Suppressor macrophage treated with lipopolysaccharide for 4 hours (primary cell): Measurements from ENCODE around the gene FXYD1.
A peak's percentile ranks its signal among the peaks of the same experiment; 100 is the strongest.
"Not testable (repeated sequence)": the region's sequence is repeated elsewhere in the genome, so short reads cannot be mapped to it uniquely, and the experiment has no call there.

Experiments
- DNase-seq: peaks from one replicate; pipeline ENCODE4 v3.0.0-alpha.2; 2020

Gene FXYD1

DNA sequence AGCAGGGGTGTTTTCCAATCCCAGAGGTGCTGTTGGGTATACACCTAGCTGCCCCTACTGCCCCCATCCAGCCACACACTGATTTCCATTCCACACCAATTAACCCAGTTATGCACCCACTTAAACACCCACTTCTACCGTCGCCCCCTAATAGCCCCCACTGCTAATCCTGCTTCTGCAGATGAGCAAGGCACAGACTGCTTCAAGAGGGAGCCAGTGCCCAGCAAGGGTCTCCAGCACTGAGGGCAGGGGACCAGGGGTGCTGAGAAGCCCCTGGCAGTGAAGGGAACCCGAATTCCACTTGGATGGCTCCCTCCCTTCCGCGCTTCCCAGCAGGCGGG is 5.6 kb downstream of the FXYD1 start:
- no peak for DNase-seq

DNA sequence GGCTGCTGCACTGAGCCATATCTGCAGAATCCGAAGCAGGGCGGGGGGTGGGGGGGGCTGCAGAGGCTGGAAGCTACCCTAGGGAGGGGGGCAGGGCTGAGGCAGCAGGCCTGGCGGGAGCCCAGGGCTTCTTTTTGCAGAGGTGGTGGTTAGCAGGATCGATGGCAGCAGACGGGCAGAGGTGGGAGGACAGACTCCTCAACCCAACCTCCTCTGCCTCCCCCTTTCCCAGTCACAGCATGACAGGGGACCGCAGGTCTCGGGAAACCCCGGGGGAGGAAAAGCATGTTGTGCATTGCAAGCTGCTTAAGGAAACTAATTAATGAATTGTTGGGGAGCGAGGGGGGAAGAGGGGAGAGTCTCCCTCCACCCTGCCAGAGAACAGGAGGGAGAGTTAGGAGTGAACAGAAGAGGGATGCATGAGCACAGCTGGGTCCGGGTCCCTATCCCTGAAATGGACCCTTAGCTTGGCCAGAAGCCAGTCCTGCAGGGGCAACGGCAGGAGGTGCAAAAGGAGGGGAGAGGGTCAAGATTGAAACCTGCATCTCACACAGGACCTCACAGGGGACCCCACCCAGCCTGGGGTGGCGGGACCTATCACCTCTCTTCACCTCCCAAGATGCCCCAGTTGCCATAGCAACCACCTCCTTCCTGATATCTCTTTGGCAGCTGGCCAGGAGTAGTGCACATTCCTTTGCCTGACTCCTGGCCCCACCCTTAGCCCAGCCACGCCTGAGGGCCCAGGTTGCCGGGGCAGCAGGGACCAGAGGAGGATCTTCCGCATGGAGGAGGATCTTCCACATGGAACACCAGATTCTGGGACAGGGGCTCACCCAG is 6.2 kb downstream of the FXYD1 start:
- no peak for DNase-seq

DNA sequence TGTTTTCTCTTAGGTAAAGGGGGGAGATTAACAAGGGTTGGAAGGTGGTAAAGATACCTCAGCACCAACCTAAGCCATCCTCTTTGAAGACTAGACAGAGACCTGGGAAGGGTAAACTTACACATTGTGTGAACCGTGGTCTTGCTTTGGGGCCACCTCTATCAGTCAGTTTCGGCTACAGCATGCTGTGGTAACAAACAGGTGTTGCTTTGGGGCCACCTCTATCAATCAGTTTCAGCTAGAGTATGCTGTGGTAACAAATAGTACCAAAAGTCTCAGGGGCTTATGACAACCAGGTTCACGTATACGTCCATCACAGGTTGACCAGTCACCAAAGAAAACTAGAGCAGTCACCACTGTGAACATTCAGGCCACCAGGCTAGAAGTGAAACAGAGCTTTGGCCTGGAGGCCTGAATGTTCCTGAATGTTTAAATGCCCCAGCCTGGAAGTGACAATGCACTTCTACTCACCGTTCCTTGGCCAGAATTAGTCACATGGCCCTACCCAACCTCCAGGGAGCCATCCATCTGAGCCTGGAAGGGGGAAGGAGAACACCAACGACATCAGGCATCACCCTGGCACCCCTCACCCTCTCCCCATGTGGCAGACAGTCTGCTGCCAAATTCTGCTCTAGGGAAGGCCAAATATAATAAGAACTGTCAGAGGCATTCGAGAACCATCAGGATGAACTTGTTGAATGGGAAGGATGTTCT is 8.3 kb downstream of the FXYD1 start:
- DNase-seq = no peak

DNA sequence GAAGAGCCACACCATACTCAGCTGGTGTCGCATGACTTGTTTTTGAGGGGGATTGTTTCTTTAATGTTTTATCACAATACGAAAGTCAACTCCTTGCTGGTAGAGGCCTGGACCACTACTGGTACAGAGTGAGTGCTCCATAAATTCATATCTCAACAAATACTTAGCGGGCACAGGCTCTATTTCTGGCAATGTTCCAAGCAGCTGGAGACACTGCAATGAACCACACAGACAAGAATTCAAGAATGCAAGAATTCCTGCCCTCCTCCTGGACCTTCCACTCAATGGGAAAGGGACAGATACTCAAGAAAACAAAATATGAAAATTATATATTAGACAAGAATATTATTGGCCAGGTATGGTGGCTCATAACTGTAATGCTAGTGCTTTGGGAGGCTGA is 10.8 kb downstream of the FXYD1 start:
- no peak for DNase-seq

DNA sequence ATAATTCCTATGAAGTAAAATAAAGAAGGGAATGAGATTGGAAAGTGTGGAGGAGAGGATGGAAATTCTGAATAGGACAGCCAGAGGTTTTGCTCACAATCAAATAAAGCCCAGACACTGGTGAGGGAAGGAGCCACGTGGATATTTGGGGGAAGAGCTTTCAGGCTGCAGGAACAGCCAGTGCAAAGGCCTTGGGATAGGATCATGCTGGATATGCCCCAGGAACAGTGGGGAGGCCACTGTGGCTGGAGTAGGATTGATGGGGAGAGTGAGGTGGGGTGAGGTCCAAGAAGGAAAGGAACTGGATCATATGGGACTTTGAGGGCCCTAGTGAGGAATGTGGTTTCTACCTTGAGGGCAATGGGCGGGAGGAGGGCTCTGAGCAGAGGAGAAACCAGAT is 11.8 kb downstream of the FXYD1 start:
- no peak for DNase-seq

DNA sequence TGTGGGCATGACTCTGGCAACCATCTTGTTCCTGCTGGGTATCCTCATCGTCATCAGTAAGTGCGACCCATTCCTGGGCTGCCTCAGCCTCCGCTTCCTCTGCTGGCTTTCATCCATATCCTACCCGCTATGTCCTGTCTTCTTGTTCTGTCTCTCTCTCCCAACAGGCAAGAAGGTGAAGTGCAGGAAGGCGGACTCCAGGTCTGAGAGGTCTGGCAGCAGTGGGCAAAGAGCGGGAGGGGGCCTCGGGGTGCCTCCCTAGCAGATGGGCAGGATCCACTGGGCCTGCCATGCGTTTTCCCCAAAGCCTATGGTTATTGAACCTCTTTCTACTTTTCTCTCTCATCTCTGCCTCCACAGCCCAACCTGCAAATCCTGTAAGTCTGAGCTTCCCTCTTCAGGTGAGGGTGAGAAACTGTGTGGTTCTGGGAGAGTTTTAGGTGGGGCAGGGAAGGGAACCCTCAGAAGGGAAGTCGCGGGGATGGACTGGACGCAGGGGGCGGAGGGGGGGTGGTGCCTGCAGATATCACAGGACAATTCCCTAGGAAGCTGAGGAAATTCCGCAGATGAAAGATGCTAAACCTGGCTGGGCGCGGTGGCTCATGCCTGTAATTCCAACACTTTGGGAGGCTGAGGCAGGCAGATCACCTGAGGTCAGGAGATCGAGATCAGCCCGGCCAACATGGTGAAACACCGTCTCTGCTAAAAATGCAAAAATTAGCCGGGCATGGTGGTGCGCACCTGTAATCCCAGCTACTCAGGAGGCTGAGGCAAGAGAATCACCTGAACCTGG is 12.8 kb downstream of the FXYD1 start:
- no peak for DNase-seq

DNA sequence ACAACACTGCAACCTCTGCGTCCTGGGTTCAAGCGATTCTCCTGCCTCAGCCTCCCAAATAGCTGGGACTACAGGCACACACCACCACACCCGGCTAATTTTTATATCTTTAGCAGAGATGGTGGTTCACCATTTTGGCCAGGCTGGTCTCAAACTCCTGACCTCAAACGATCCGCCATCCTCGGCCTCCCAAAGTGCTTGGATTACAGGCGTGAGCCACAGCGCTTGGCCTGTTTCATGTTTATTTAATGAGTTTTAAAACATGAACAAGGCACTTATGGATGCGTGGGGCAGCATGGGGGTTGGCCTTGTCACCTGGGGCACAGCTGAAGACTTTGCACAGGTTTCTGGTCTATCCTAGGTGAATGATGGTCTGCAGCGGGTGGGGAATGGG is 14.5 kb downstream of the FXYD1 start:
- not testable (repeated sequence) for DNase-seq

DNA sequence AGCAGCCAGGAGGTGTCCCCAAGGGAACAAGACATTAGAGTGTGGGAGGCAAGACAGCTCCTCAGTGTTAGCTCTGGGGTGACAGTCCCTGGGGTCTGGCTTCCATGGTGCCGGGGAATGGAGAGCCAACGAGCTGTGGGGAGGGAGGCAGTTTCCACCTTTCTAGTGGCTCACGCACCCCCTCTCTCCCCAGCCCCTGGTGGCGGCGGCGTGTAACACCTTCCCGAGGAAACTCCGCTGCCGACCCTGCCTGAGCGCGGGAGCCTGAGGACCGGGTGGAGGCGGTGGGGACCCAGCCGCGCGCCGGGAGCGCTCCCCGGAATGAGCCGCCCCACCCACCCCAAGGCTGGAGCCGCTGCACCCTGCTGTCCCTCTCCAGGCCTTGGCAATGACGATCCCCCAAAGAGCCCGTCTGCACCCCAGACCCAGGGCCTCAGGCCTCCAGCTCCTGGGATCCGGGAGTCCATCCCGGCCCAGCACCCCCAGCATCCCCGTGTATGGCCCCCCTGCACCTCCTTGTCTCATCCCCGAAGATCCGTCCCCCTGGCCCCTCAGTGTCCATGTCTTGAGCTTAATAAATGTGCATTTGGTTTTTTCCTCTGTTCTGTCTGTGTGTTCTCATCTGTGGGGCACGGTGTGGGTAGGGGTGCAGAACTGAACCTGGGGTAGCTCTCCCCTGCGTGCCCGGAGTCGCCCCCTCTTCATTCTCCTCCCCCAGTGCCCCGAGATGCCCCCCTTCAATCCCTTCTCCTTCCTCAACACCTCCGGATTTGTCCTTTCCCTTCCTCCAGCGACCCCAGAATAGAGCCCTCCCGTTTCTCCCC is 15.3 kb downstream of the FXYD1 start:
- DNase-seq = peak; percentile 28

DNA sequence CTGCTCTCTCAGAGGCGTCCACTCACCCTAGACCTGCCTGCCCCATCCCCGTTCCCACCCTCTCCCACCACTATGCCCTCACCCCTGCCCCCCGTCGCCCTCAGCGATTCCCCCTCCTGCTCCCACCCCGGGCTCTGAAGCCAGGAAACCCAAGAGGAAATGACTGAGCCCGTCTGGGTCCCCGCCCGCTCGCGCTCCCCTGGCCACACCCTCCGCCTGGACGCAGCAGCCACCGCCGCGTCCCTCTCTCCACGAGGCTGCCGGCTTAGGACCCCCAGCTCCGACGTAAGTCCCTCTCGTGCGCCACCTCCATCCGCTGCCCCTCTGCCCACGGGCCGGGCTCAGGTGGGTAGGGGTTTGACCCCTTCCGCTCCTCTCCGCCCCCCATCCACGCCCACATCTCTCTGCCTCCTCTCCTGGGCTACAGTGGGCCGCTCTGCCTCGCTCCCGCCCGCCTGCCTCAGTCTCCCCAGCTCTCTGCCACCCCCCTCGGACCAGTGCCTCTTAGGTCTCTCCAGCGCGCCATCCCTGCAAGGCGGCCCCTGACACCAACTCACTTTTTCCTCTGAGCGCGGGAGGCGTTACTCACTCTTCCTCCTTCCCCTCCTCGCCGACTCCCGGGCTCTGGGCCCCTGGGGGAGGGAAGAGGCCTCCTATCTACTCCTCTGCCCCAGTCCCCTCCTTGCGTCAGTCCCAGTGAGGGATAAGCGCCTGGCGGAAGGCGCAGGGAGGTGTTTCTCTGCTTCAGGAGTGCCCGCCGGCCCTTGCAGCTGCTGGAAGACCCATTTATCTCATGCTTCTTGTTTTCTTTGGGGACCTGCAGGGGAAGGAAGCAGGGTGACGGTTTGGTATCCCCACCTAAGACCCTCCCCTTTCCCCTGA is 16.1 kb downstream of the FXYD1 start, which contains the start of gene FXYD5:
TSS of gene FXYD5 (plus strand) at position 211 of the 882 bp plus-strand sequence. CDS start 816 bp downstream, outside the sequence.
- peak; percentile 90 for DNase-seq

DNA sequence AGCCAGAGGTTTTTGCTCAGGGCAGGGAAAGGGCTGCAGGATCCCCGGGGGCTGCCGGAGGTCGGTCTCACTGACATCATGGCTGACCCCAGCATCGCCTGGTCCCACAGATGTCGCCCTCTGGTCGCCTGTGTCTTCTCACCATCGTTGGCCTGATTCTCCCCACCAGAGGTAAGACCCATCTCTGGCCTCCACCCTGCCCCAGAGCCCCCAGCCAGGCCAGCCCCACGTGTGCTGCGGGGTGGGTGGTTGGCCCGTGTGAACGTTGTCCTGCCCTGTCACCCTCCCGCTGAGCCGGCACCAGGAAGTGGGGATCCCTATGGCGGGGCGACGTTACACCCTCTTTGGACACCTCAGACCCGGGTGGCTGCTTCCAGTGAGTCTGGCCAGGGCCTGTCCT is 16.8 kb downstream of the FXYD1 start:
- peak; percentile 34 for DNase-seq

DNA sequence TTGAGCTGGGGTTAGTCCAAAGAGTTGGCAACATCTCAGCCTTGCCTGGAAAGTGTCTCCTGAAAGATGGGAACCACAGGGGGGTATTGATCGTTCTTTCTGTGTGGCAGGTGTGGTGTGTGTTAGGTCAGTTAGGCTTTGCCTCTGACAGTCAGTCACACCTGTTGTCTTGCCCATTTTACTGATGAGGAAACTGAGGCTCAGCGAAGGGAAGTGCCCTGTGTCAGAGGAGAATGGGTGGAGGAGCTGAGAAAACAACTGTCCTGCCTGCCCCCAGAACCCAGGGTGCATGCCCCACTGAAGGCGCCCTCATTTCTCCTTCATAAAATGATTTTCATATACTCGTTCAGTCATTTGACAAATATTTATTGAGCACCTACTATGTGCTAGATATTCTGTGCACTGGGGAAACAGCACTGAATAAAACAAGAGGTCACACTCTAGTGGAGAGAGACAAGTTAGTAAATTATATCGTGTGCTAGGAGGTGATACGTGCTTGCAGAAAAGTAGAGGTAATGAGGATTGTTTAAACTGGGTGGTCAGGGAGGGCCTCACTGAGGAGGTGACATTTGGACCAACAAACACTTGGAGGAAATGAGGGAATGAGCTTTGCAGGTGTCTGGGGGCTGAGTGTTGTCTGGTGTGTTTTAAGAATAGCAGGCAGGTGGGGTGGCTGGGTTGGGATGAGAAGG is 17.5 kb downstream of the FXYD1 start:
- no peak for DNase-seq

DNA sequence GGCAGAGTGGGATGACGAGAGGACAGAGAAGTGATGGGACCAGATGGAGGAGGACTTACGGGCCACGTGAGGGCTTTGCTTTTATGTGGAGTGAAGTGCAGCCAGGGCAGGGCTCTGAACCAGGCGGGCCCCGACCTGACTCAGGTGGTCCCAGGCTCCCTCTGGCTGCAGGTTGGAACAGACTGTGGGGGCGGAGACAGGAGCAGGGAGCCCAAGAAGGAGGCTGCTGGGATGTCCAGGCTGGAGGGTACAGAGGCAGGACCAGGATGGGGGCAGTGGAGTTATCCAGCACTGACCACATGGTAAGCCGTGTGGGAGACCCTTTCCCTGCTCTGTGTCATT is 18.0 kb downstream of the FXYD1 start:
- no peak for DNase-seq

DNA sequence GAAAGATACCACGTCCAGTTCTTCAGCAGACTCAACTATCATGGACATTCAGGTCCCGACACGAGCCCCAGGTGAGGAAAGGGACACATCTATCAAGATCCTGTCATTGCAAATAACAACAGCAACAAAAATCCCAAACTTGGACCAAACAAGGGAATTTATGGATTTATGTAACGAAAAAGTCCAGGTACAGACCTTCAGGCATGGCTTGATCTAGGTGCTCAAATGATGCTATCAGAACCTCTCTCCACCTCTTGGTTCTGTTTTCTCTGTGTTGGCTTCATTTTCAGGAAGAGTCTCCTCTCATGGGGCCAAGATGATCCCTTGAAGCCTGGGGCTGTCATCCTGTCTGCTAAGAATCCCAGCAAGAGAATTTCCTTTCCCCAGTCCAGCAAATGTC is 18.8 kb downstream of the FXYD1 start:
- no peak for DNase-seq

DNA sequence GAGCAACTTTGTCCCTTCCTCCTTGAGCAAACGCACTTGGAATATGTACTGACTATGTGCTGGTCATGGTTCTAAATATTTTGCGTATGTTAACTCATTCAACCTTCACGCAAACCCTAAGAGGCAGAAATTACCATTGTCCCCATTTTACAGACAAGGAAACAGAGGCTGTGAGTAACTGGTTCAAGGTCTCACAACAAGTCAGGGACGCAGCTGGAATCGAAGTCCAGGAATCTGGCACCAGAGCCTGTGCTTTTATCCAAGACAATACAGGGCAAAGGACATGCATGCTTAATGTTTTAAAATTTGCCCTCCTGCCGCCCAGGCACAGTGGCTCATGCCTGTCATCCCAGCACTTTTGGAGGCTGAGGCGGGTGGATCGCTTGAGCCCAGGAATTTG is 21.0 kb downstream of the FXYD1 start:
- no peak for DNase-seq

DNA sequence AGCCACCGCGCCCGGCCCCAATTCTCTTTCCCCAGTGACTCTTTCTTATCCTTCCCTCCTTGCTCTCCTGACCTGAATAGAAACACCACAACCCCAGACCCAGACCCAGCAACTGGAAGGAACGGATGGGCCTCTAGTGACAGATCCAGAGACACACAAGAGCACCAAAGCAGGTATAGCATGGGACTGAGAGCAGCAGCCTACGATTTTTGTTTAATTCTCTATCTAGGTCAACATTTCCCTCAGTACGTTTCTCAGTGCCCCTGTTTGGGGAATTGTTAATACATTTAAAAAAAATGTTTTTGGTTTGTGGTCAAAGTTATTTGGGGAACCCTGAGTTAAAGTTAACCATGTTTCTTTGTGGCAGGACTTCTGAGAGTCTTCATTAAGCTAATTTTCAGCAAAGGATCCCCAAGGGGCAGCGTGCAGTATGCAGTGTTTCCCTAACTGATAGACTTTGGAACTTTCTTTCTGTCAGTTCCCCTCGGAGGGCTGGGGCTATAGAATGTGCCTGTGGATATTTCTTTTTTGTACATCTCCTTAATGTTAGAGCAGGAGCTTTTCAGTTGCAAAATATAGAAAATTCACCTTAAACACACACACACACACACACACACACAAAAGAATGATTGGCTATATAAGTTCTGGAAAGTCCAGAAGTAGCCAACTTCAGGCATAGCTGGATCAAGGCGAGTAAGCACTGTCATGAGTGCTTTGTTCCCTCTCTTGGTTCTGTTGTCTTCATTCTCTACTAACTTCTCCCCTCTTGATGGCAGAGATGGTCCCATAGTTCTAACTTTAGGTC is 22.2 kb downstream of the FXYD1 start:
- no peak for DNase-seq

DNA sequence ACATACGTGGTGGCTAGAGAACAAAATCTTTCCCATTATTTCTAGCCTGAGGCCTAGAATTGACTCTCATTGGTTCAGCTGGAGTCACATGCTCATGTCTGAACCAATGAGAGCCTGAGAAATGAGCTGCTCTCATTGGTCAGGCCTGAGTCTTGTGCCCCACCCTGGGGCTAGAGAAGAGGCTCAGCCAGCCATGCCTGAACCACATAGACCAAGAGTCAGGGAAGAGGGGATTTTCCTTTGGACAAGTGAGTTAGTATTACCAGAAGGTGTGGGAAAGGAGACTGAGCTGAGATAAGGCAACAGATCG is 22.8 kb downstream of the FXYD1 start:
- DNase-seq = no peak

DNA sequence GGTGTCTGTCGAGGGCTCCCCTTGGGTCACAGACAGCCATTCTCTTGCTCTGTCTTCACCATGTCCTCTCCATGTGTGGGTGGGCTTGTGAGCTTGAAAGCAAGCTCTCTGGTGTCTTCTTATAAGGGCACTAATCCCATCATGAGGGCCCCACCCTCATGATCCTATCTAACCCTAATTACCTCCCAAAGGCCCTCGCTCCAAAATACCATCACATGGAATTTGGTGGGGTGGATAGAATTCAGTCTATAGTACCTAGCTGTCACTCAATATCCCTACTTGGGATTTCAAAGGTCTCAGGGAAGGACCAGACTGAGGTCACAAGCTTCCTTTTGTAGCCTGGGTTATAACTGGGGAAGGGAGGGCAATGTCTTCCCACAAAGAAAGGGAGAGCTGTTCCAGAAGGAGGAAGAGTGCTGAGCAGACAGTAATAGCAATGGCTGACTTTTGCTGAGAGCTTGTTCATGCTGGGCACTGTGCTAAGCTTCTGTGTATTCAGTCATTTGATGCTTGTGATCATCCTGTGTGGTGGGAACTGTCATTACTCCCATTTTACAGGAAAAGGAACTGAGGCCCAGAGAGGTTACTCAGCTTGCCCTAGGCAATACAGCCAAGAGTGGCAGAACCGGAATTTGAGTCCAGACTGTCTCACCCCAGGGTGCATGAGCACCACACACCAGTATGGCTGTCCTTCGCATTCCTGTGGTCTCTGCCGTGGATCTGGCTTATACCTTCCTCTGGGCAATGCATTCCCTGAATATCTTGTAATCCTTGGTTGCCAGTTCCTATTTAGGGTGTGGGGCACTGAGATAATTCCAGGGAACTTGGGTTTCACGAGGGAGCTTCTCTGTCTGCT is 24.1 kb downstream of the FXYD1 start:
- no peak for DNase-seq

DNA sequence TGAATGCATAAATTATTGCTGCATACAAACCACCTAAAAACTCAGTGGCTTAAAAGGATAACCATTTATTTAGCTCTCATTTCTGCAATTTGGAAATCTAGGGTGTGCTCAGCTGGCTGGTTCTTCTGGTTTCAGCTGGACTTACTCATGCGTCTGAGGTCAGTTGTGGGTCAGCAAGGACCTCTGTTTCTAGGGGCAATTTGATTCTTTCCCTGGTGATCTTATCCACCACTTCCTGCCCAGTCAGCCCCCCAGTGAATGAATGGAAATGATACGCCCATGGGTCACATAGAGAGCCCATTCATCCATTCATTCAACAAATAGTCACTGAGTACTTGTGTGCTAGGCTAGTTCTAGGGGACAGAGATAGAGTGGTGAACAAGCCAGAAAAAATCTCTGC is 25.8 kb downstream of the FXYD1 start:
- DNase-seq = no peak
